SK-N-SH (cell line): ENCODE results near the gene ARL6IP4. TPM values are rescaled to one million over a fixed set of nuclear protein-coding genes. Genes with fewer than 3 reads are reported as not detected.

Experiments
- CTCF ChIA-PET: fragments of 300-600, 350-600 bp; formaldehyde crosslinking; extraction: SDS; loops from one replicate; lab custom pipeline; 2021; lab: Yijun Ruan, JAX
- POLR2A ChIA-PET: fragments of 350-600 bp; sonication (Branson Sonifier 250); formaldehyde crosslinking; extraction: SDS; loops from one replicate; lab custom pipeline; 2020; ENCODE audit warnings: antibody characterized with exemption, inconsistent platforms; lab: Yijun Ruan, JAX
- DNase-seq: peaks from one replicate; pipeline ENCODE4 v3.0.0; 2012
- H2AFZ ChIP-seq: fragments of 200-600 bp; sonication (generic); 2 replicates; pipeline ENCODE4 v1.8.1; 2016; ENCODE audit warnings: antibody characterized with exemption, mild to moderate bottlenecking, low read depth
- H3F3A ChIP-seq: fragments of 200-600 bp; sonication (generic); replicated peaks from 2 replicates; pipeline ENCODE3; 2016; ENCODE audit warnings: antibody characterized with exemption, mild to moderate bottlenecking; ENCODE audit not compliant: insufficient read depth
- H3K27ac ChIP-seq, 2 experiments: fragments of 200-500 bp in 1 of 2; fragments of 200-600 bp in 1 of 2; sonication (Bioruptor generic) in 1 of 2; sonication (generic), shearing (Covaris generic) in 1 of 2; 2 replicates each; pipeline versions ENCODE4 v1.5.1 to v1.6.1; 2014 to 2016; ENCODE audit warnings: low read depth in 2 of 2, inconsistent platforms in 1 of 2, low read length in 1 of 2, mild to moderate bottlenecking in 1 of 2, mixed read lengths in 1 of 2
- H3K27me3 ChIP-seq: fragments of 200-600 bp; sonication (generic), shearing (Covaris generic); 2 replicates; pipeline ENCODE4 v1.6.1; 2016; ENCODE audit warnings: mixed run types; ENCODE audit not compliant: insufficient read depth
- H3K36me3 ChIP-seq, 2 experiments: fragments of 200-500 bp in 1 of 2; fragments of 200-600 bp in 1 of 2; sonication (Bioruptor generic) in 1 of 2; sonication (generic) in 1 of 2; replicated peaks in 1 of 2; 2 replicates each; pipeline versions ENCODE3 to v1.5.1; 2014 to 2016; ENCODE audit warnings: low read length in 1 of 2, mild to moderate bottlenecking in 1 of 2; ENCODE audit not compliant: insufficient read depth in 2 of 2, control insufficient read depth in 1 of 2
- H3K4me1 ChIP-seq, 2 experiments: fragments of 200-500 bp in 1 of 2; fragments of 200-600 bp in 1 of 2; sonication (Bioruptor generic) in 1 of 2; sonication (generic), shearing (Covaris generic) in 1 of 2; 2 replicates each; pipeline versions ENCODE4 v1.5.1 to v1.6.1; 2014 to 2016; ENCODE audit warnings: low read depth in 1 of 2, low read length in 1 of 2, mixed run types in 1 of 2; ENCODE audit not compliant: insufficient read depth in 2 of 2, control insufficient read depth in 1 of 2
- H3K4me2 ChIP-seq: fragments of 200-600 bp; sonication (generic), shearing (Covaris generic); 2 replicates; pipeline ENCODE4 v1.6.1; 2017; ENCODE audit warnings: mixed run types
- H3K4me3 ChIP-seq, 2 experiments: fragments of 200-500 bp in 1 of 2; fragments of 200-600 bp in 1 of 2; sonication (Bioruptor generic) in 1 of 2; sonication (generic), shearing (Covaris generic) in 1 of 2; 2 replicates each; pipeline versions ENCODE4 v1.5.1 to v1.8.1; 2014 to 2016; ENCODE audit warnings: low read depth in 2 of 2, inconsistent platforms in 1 of 2, low read length in 1 of 2, mild to moderate bottlenecking in 1 of 2, mixed read lengths in 1 of 2, moderate library complexity in 1 of 2
- H3K79me2 ChIP-seq: fragments of 200-600 bp; sonication (generic); 2 replicates; pipeline ENCODE4 v1.8.1; 2017; ENCODE audit warnings: mild to moderate bottlenecking; ENCODE audit not compliant: insufficient read depth
- H3K9ac ChIP-seq: fragments of 200-600 bp; sonication (generic); 2 replicates; pipeline ENCODE4 v1.6.1; 2017; ENCODE audit warnings: mixed run types
- H3K9me2 ChIP-seq: fragments of 200-600 bp; sonication (generic); 2 replicates; pipeline ENCODE4 v1.6.1; 2017; ENCODE audit warnings: mixed run types
- H3K9me3 ChIP-seq: fragments of 200-600 bp; sonication (generic); 2 replicates; pipeline ENCODE4 v1.6.1; 2017; ENCODE audit warnings: mixed run types, mild to moderate bottlenecking, moderate library complexity
- H4K20me1 ChIP-seq: fragments of 200-600 bp; sonication (generic); 2 replicates; pipeline ENCODE4 v1.6.1; 2017; ENCODE audit warnings: mild to moderate bottlenecking, mixed run types; ENCODE audit not compliant: insufficient read depth
- CHD2 ChIP-seq: fragments of 150-350 bp; IDR thresholded peaks from 2 replicates; pipeline ENCODE4 v1.6.1; 2018; ENCODE audit warnings: low read length; ENCODE audit not compliant: partially characterized antibody
- EP300 ChIP-seq, 2 experiments: IDR thresholded peaks; 2 replicates each; pipeline versions ENCODE4 v1.4.0 to v1.6.1; 2012; ENCODE audit warnings: borderline replicate concordance in 1 of 2, low read depth in 1 of 2, low read length in 1 of 2
- FOXJ3 ChIP-seq: sonication (generic); formaldehyde crosslinking; IDR thresholded peaks from 2 replicates; pipeline ENCODE4 v1.5.1; 2020; ENCODE audit warnings: mild to moderate bottlenecking, missing genetic modification reagents
- GABPA ChIP-seq: IDR thresholded peaks from 2 replicates; pipeline ENCODE4 v1.4.0; 2012; ENCODE audit warnings: low read depth, mild to moderate bottlenecking
- JUND ChIP-seq: IDR thresholded peaks from 2 replicates; pipeline ENCODE4 v1.4.0; 2012
- MEF2A ChIP-seq: IDR thresholded peaks from 2 replicates; pipeline ENCODE4 v1.4.0; 2012; ENCODE audit warnings: low read depth, borderline replicate concordance
- MXI1 ChIP-seq: IDR thresholded peaks from 2 replicates; pipeline ENCODE4 v1.6.1; 2012; ENCODE audit warnings: mild to moderate bottlenecking, low read depth, low read length, improper control_type of control experiment
- NRF1 ChIP-seq: IDR thresholded peaks from 2 replicates; pipeline ENCODE4 v1.6.1; 2012; ENCODE audit warnings: low read depth, mild to moderate bottlenecking, low read length
- RCOR1 ChIP-seq: fragments of 150-350 bp; IDR thresholded peaks from 2 replicates; pipeline ENCODE4 v1.6.1; 2017; ENCODE audit warnings: antibody characterized with exemption, low read length
- RFX5 ChIP-seq: IDR thresholded peaks from 2 replicates; pipeline ENCODE4 v1.6.1; 2012; ENCODE audit warnings: mild to moderate bottlenecking, improper control_type of control experiment, low read length
- RXRA ChIP-seq: IDR thresholded peaks from 2 replicates; pipeline ENCODE4 v1.4.0; 2012; ENCODE audit warnings: low read depth, mild to moderate bottlenecking, borderline replicate concordance
- SIN3A ChIP-seq: IDR thresholded peaks from 2 replicates; pipeline ENCODE4 v1.6.1; 2012; ENCODE audit warnings: low read depth, mild to moderate bottlenecking, low read length, moderate library complexity, borderline replicate concordance
- TAF1 ChIP-seq: IDR thresholded peaks from 2 replicates; pipeline ENCODE4 v1.6.1; 2012; ENCODE audit warnings: low read depth, mild to moderate bottlenecking, low read length, moderate library complexity, borderline replicate concordance
- YY1 ChIP-seq: IDR thresholded peaks from 2 replicates; pipeline ENCODE4 v1.4.0; 2012; ENCODE audit warnings: low read depth, mild to moderate bottlenecking
- WGBS: methylation state at CpG from one replicate; pipeline ENCODE4 v1.1.6; 2017; ENCODE audit warnings: low lambda C conversion rate; 5-methylcytosine and 5-hydroxymethylcytosine counted together
- polyA plus RNA-seq, 3 experiments: library from polyadenylated mRNA; depleted of rRNA; stranded (reverse); fragments of >200 nt; gene quantifications; 2 replicates each; pipeline ENCODE4 v1.2.3, GENCODE V29; 2012
- TF ChIP-seq, protein P1 (sequence below): IDR thresholded peaks from 2 replicates; pipeline ENCODE4 v1.6.1; 2012; ENCODE audit warnings: mild to moderate bottlenecking, low read depth, low read length, moderate library complexity
- TF ChIP-seq, protein P2 (sequence below): IDR thresholded peaks from 2 replicates; pipeline ENCODE4 v1.4.0; 2012; ENCODE audit warnings: low read depth, borderline replicate concordance
- TF ChIP-seq, protein P3 (sequence below): IDR thresholded peaks from 2 replicates; pipeline ENCODE4 v1.4.0; 2012; ENCODE audit warnings: low read depth, borderline replicate concordance
- TF ChIP-seq, protein P4 (sequence below): IDR thresholded peaks from 2 replicates; pipeline ENCODE4 v1.4.0; 2012; ENCODE audit warnings: low read depth

The ARL6IP4 gene
- polyA plus RNA-seq, 1 of the 3 experiments (the other 2 are of a cell fraction) = 370 TPM

DNA sequence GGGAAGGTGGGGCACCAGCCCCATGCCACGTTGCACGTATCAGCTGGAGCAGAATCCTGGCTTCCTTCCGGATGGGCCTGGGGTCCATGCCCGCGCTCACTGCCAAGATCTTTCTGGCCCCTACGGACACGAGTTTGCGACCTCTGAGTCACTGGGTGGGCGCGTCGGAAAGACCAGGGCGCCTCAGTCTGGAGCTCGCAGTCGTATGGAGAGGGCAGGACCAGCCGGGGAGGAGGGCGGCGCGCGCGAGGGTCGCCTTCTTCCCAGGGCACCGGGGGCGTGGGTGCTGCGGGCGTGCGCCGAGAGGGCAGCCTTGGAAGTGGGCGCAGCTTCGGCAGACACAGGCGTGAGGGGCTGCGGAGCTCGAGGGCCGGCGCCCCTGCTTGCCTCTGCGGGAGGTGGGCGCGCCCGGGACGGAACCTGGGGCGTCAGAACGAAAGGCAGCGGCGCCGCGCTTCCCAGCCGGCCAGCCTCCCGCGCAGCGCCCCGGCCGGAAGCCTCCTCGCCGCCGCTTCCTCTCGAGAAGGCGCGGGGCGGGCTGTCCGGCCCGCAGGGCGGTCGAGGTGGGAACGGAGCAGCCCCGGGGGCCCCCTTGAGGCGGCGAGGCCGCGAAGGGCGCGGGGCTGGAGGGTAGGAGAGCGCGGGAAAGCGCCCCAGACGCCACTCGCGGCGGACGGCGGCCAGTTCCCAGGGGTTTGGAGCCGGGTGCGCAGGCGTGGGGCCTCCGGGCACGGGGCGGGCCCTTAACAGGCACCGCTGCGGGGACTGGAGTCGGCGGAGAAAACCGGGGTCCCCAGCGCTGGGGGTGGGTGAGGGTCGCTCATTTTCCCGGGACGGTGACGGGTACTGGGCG, at the start of gene ARL6IP4 (continued):
- TF ChIP-seq, protein P1, sequence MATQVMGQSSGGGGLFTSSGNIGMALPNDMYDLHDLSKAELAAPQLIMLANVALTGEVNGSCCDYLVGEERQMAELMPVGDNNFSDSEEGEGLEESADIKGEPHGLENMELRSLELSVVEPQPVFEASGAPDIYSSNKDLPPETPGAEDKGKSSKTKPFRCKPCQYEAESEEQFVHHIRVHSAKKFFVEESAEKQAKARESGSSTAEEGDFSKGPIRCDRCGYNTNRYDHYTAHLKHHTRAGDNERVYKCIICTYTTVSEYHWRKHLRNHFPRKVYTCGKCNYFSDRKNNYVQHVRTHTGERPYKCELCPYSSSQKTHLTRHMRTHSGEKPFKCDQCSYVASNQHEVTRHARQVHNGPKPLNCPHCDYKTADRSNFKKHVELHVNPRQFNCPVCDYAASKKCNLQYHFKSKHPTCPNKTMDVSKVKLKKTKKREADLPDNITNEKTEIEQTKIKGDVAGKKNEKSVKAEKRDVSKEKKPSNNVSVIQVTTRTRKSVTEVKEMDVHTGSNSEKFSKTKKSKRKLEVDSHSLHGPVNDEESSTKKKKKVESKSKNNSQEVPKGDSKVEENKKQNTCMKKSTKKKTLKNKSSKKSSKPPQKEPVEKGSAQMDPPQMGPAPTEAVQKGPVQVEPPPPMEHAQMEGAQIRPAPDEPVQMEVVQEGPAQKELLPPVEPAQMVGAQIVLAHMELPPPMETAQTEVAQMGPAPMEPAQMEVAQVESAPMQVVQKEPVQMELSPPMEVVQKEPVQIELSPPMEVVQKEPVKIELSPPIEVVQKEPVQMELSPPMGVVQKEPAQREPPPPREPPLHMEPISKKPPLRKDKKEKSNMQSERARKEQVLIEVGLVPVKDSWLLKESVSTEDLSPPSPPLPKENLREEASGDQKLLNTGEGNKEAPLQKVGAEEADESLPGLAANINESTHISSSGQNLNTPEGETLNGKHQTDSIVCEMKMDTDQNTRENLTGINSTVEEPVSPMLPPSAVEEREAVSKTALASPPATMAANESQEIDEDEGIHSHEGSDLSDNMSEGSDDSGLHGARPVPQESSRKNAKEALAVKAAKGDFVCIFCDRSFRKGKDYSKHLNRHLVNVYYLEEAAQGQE = 0 out of 2 replicates have a peak, but pooled peaks have one; percentile 8
- no peak for TF ChIP-seq MEF2A
- TF ChIP-seq GABPA = peak; percentile 88
- TF ChIP-seq, protein P2, sequence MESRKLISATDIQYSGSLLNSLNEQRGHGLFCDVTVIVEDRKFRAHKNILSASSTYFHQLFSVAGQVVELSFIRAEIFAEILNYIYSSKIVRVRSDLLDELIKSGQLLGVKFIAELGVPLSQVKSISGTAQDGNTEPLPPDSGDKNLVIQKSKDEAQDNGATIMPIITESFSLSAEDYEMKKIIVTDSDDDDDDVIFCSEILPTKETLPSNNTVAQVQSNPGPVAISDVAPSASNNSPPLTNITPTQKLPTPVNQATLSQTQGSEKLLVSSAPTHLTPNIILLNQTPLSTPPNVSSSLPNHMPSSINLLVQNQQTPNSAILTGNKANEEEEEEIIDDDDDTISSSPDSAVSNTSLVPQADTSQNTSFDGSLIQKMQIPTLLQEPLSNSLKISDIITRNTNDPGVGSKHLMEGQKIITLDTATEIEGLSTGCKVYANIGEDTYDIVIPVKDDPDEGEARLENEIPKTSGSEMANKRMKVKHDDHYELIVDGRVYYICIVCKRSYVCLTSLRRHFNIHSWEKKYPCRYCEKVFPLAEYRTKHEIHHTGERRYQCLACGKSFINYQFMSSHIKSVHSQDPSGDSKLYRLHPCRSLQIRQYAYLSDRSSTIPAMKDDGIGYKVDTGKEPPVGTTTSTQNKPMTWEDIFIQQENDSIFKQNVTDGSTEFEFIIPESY = no peak
- no peak for TF ChIP-seq RFX5
- TF ChIP-seq RXRA = no peak
- no peak for TF ChIP-seq EP300 (IDR thresholded peaks at IDR 0.05; ENCODE audit: borderline replicate concordance in 1 of 2, low read depth in 1 of 2, low read length in 1 of 2)
- TF ChIP-seq FOXJ3 = 0 out of 2 replicates have a peak, but pooled peaks have one; percentile 11
- TF ChIP-seq, protein P3, sequence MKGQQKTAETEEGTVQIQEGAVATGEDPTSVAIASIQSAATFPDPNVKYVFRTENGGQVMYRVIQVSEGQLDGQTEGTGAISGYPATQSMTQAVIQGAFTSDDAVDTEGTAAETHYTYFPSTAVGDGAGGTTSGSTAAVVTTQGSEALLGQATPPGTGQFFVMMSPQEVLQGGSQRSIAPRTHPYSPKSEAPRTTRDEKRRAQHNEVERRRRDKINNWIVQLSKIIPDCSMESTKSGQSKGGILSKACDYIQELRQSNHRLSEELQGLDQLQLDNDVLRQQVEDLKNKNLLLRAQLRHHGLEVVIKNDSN = peak; percentile 15; the same call in 1 of the 2 replicates
- no peak for TF ChIP-seq JUND

DNA sequence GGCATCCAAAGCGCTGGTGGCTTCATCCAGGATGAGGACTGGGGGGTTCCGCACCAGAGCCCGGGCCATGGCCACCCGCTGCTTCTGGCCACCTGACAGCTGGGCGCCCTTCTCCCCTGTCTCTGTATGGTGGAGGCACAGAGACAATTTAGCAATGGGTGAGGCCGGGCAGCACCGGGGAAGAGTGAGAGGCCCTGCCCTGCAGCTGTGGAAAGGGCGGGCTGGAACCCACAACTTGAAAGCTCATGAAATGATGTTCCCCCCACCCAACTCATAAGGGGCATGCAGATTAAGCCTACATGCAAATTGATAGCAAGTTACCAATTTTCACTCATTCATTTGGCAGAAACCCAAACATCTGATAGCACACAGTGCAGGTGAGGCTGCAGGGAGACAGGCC, 48.3 kb upstream of the ARL6IP4 start:
- no peaks in the 10 kb centered on the region for H3K9me2 ChIP-seq
- no peaks in the 10 kb centered on the region for H3F3A ChIP-seq
- TF ChIP-seq MXI1 (no peak), CHD2 (no peak), NRF1 (no peak), YY1 (no peak), SIN3A (no peak), TAF1 (no peak), RCOR1 (no peak)
- TF ChIP-seq, protein P4, sequence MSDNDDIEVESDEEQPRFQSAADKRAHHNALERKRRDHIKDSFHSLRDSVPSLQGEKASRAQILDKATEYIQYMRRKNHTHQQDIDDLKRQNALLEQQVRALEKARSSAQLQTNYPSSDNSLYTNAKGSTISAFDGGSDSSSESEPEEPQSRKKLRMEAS = no peak
- TF ChIP-seq, protein P2 = no peak
- POLR2A ChIA-PET = no interaction called here
- no peak overlapping the region for H2AFZ ChIP-seq
- H3K27ac ChIP-seq = no peak overlapping the region
- CTCF ChIA-PET = interaction anchor here (0.7 to 1.4 kb wide), 2 partner anchors 11 to 20 kb away, joined by 3 read pairs; no protein-coding TSS in a partner anchor
- DNase-seq = no peak
- H3K9ac ChIP-seq = no peak overlapping the region
- no peaks in the 10 kb centered on the region for H3K79me2 ChIP-seq
- H3K36me3 ChIP-seq = no peaks in the 10 kb centered on the region
- H3K27me3 ChIP-seq = no peaks in the 10 kb centered on the region
- WGBS = 97% methylated on average over 5 of the region's 8 CpGs
- no peak overlapping the region for H3K4me3 ChIP-seq
- H3K4me2 ChIP-seq = no peak overlapping the region
- no peaks in the 10 kb centered on the region for H4K20me1 ChIP-seq
- H3K9me3 ChIP-seq = no peaks in the 10 kb centered on the region
- H3K4me1 ChIP-seq = no peaks in the 10 kb centered on the region
